CD1c-positive myeloid dendritic cell (primary cell): ENCODE data around the gene C1orf216.
"Not testable (repeated sequence)": the region's sequence is repeated elsewhere in the genome, so short reads cannot be mapped to it uniquely, and the experiment has no call there.

Experiments used
- DNase-seq: peaks from one replicate; pipeline ENCODE4 v3.0.0-alpha.2; 2016; ENCODE audit errors: extremely low spot score

The C1orf216 gene

GRCh38 chr1:35718492-35719336 is at the start of gene C1orf216:
C1orf216 (minus strand) TSS chr1:35718884; CDS start chr1:35716321, 2,563 bp downstream.
- peak; percentile 90 for DNase-seq

GRCh38 chr1:35764283-35764682 is 45.6 kb upstream of the C1orf216 start:
- DNase-seq = no peak

- no peak for DNase-seq
Observed at GRCh38 chr1:35763201-35763600, 44.5 kb upstream of the C1orf216 start.

GRCh38 chr1:35762141-35762540 is 43.5 kb upstream of the C1orf216 start:
- DNase-seq = no peak

GRCh38 chr1:35756064-35756463 is 37.4 kb upstream of the C1orf216 start:
- DNase-seq = no peak

- DNase-seq = no peak
Observed at GRCh38 chr1:35753626-35754260, 35.1 kb upstream of the C1orf216 start.

GRCh38 chr1:35748326-35748725 is 29.6 kb upstream of the C1orf216 start:
- DNase-seq = no peak

- DNase-seq = no peak
Observed at GRCh38 chr1:35745124-35745730, 26.5 kb upstream of the C1orf216 start.

- no peak for DNase-seq
Observed at GRCh38 chr1:35737120-35737519, 18.4 kb upstream of the C1orf216 start.

- DNase-seq = no peak
Observed at GRCh38 chr1:35727434-35728040, 8.9 kb upstream of the C1orf216 start.

- peak; percentile 72 for DNase-seq
Observed at GRCh38 chr1:35726450-35727433, 8.1 kb upstream of the C1orf216 start.

- peak; percentile 12 for DNase-seq
Observed at GRCh38 chr1:35725596-35725995, 6.9 kb upstream of the C1orf216 start.

- DNase-seq = peak; percentile 58
Observed at GRCh38 chr1:35717911-35718476, 690 bp downstream of the C1orf216 start.

- peak; percentile 78 for DNase-seq
Observed at GRCh38 chr1:35715568-35716002, 3.1 kb downstream of the C1orf216 start.

- no peak for DNase-seq
Observed at GRCh38 chr1:35714921-35715567, 3.6 kb downstream of the C1orf216 start.

- not testable (repeated sequence) for DNase-seq
Observed at GRCh38 chr1:35711098-35711497, 7.6 kb downstream of the C1orf216 start.

- DNase-seq = no peak
Observed at GRCh38 chr1:35708952-35709351, 9.7 kb downstream of the C1orf216 start.

GRCh38 chr1:35708441-35708921 is 10.2 kb downstream of the C1orf216 start:
- DNase-seq = peak; percentile 8

GRCh38 chr1:35707601-35708440 is 10.9 kb downstream of the C1orf216 start:
- DNase-seq = no peak
